Parathyroid adenoma (tissue), 2 donors: Measurements from ENCODE around the gene RNF10.
"Not testable (repeated sequence)": the region's sequence is repeated elsewhere in the genome, so short reads cannot be mapped to it uniquely, and the experiment has no call there.

Source experiments
- H2AFZ ChIP-seq: fragments of 300-600 bp; sonication (generic); one replicate; pipeline ENCODE4 v1.7.0; 2017; ENCODE audit warnings: antibody characterized with exemption, mild to moderate bottlenecking
- H3K27ac ChIP-seq: fragments of 300-600 bp; sonication (generic); one replicate; pipeline ENCODE4 v1.7.0; 2017
- H3K27me3 ChIP-seq: fragments of 300-600 bp; sonication (generic); one replicate; pipeline ENCODE4 v1.7.0; 2017; ENCODE audit warnings: low read length; ENCODE audit not compliant: control insufficient read depth, insufficient read depth
- H3K36me3 ChIP-seq: fragments of 300-600 bp; sonication (generic); one replicate; pipeline ENCODE4 v1.7.0; 2017; ENCODE audit warnings: low read length; ENCODE audit not compliant: control insufficient read depth, insufficient read depth
- H3K4me1 ChIP-seq: fragments of 300-600 bp; sonication (generic); one replicate; pipeline ENCODE4 v1.7.0; 2017; ENCODE audit warnings: control low read depth
- H3K4me2 ChIP-seq: fragments of 300-600 bp; sonication (generic); one replicate; pipeline ENCODE4 v1.7.0; 2017; ENCODE audit warnings: low read length
- H3K4me3 ChIP-seq: fragments of 300-600 bp; sonication (generic); one replicate; pipeline ENCODE4 v1.7.0; 2017; ENCODE audit warnings: low read depth, low read length
- H3K79me2 ChIP-seq: fragments of 300-600 bp; sonication (generic); one replicate; pipeline ENCODE4 v1.7.0; 2017; ENCODE audit warnings: control low read depth
- H3K9ac ChIP-seq: fragments of 300-600 bp; sonication (generic); one replicate; pipeline ENCODE4 v1.7.0; 2017; ENCODE audit warnings: mild to moderate bottlenecking
- H3K9me3 ChIP-seq: fragments of 300-600 bp; sonication (generic); one replicate; pipeline ENCODE4 v1.7.0; 2017; ENCODE audit warnings: low read length; ENCODE audit not compliant: control insufficient read depth
- CTCF ChIP-seq: fragments of 300-600 bp; sonication (generic); IDR thresholded peaks from one replicate; pipeline ENCODE4 v1.7.0; 2017; ENCODE audit warnings: antibody characterized with exemption, mild to moderate bottlenecking
- donor health status: primary hyperparathyroidism.

The RNF10 gene

GRCh38 chr12:120599672-120600552 is 65.8 kb downstream of the RNF10 start:
- no peak overlapping the region for H3K9ac ChIP-seq
- no peak overlapping the region for H3K4me3 ChIP-seq
- no peak for TF ChIP-seq CTCF
- H3K36me3 ChIP-seq = no peaks in the 10 kb centered on the region
- no peaks in the 10 kb centered on the region for H3K9me3 ChIP-seq
- no peaks in the 10 kb centered on the region for H3K79me2 ChIP-seq
- no peak overlapping the region for H3K4me2 ChIP-seq
- no peak overlapping the region for H3K27ac ChIP-seq
- H2AFZ ChIP-seq = no peak overlapping the region
- H3K4me1 ChIP-seq = no peaks in the 10 kb centered on the region
- no peaks in the 10 kb centered on the region for H3K27me3 ChIP-seq

- not testable (repeated sequence) for H3K79me2 ChIP-seq, H2AFZ ChIP-seq, H3K4me1 ChIP-seq, H3K4me2 ChIP-seq, H3K27ac ChIP-seq, H3K9me3 ChIP-seq, H3K27me3 ChIP-seq, H3K4me3 ChIP-seq, H3K9ac ChIP-seq, H3K36me3 ChIP-seq
Measured at GRCh38 chr12:120602416-120602815, 68.3 kb downstream of the RNF10 start.

GRCh38 chr12:120610560-120610959 is 76.4 kb downstream of the RNF10 start:
- H3K4me2 ChIP-seq = no peak overlapping the region
- H3K36me3 ChIP-seq = no peaks in the 10 kb centered on the region
- H3K27ac ChIP-seq = no peak overlapping the region
- H3K27me3 ChIP-seq = no peaks in the 10 kb centered on the region
- H3K4me3 ChIP-seq = no peak overlapping the region
- H3K79me2 ChIP-seq = no peaks in the 10 kb centered on the region
- H3K4me1 ChIP-seq = no peaks in the 10 kb centered on the region
- H3K9me3 ChIP-seq = no peaks in the 10 kb centered on the region
- TF ChIP-seq CTCF = no peak
- no peak overlapping the region for H3K9ac ChIP-seq
- H2AFZ ChIP-seq = no peak overlapping the region

GRCh38 chr12:120611534-120611933 is 77.4 kb downstream of the RNF10 start:
- not testable (repeated sequence) for H3K9me3 ChIP-seq, H3K36me3 ChIP-seq, H3K4me2 ChIP-seq, H3K9ac ChIP-seq, H3K4me3 ChIP-seq, H3K4me1 ChIP-seq, H2AFZ ChIP-seq, H3K27me3 ChIP-seq, H3K27ac ChIP-seq, H3K79me2 ChIP-seq

- Histone ChIP-seq H3K9ac (no peak overlapping the region), H2AFZ (no peak overlapping the region), H3K4me3 (no peak overlapping the region), H3K9me3 (no peaks in the 10 kb centered on the region), H3K36me3 (no peaks in the 10 kb centered on the region), H3K27me3 (no peaks in the 10 kb centered on the region), H3K4me1 (no peaks in the 10 kb centered on the region), H3K27ac (no peak overlapping the region), H3K79me2 (no peaks in the 10 kb centered on the region), H3K4me2 (no peak overlapping the region)
- TF ChIP-seq CTCF = no peak
Measured at GRCh38 chr12:120614848-120615247, 80.7 kb downstream of the RNF10 start.

GRCh38 chr12:120617193-120617592 is 83.0 kb downstream of the RNF10 start:
- not testable (repeated sequence) for H3K9me3 ChIP-seq, H3K27me3 ChIP-seq, H3K4me2 ChIP-seq, H2AFZ ChIP-seq, H3K9ac ChIP-seq, H3K27ac ChIP-seq, H3K36me3 ChIP-seq, H3K4me1 ChIP-seq, H3K79me2 ChIP-seq, H3K4me3 ChIP-seq

- not testable (repeated sequence) for H3K27ac ChIP-seq, H3K9me3 ChIP-seq, H3K27me3 ChIP-seq, H2AFZ ChIP-seq, H3K4me1 ChIP-seq, H3K4me2 ChIP-seq, H3K4me3 ChIP-seq, H3K36me3 ChIP-seq, H3K9ac ChIP-seq, H3K79me2 ChIP-seq
Measured at GRCh38 chr12:120617767-120618166, 83.6 kb downstream of the RNF10 start.
